Esophagus squamous epithelium (tissue), 4 donors: ENCODE data around the gene COL27A1.

ENCODE experiments used
- CTCF ChIP-seq, 6 experiments: fragments of 450-650 bp in 4 of 6; fragments of 200-600 bp in 2 of 6; sonication (generic) in 2 of 6; IDR thresholded peaks; one replicate each; pipeline ENCODE4 v1.5.1; 2016 to 2019; ENCODE audit warnings: antibody characterized with exemption in 6 of 6, mild to moderate bottlenecking in 4 of 6, moderate library complexity in 4 of 6
- POLR2A ChIP-seq, 4 donors: fragments of 450-650 bp; IDR thresholded peaks; one replicate each; pipeline ENCODE4 v1.6.1; 2017; ENCODE audit warnings: antibody characterized with exemption in 4 of 4, mild to moderate bottlenecking in 4 of 4, moderate library complexity in 3 of 4

DNA sequence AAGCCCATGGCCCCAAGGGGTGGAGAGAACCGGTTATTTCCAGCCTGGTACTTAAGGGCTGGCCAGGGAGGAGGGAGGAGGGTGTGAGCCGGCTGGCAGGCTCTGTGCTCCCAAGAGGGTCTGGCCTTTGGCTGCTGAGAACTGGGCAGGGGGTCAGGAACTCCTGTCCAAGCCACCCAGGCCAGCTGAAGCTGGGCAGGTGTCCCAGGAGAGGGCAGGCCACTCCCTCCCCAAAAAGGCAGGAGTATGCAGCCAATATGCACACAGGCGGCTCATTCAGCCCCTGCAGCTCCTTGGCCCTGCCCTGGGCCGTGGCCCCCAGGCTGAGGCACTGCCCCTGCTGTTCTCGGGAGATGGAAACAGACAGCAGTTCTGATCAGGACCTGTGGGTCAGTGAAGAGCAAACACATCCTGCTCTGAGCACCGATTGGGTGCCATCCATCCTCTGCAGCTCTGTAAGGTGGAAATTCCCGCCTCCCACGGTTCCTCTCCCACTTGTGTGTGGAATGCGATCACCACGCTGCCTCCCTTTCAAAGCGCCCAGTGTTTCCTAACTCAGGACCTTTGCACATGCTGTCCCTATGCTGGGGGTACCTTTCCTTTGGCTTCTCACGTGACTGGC lies 39.1 kb upstream of the COL27A1 start:
- TF ChIP-seq POLR2A (IDR thresholded peaks at IDR 0.05) (no peak), CTCF (IDR thresholded peaks at IDR 0.05) (no peak)
